CD4-positive, alpha-beta T cell treated with Interleukin-1 beta for 1 hour (primary cell): Measurements from ENCODE around the gene EPHA1.
"Not testable (repeated sequence)": the region's sequence is repeated elsewhere in the genome, so short reads cannot be mapped to it uniquely, and the experiment has no call there.

Source experiments
- DNase-seq, 2 donors: peaks; one replicate each; pipeline ENCODE4 v3.0.0-alpha.2; 2020 to 2022

EPHA1 gene

GRCh38 chr7:143429770-143430698 is 21.4 kb upstream of the EPHA1 start:
- no peak for DNase-seq

- no peak for DNase-seq
Measured at GRCh38 chr7:143426479-143427142, 18.0 kb upstream of the EPHA1 start.

- DNase-seq, result not testable (repeated sequence)
Measured at GRCh38 chr7:143424476-143424875, 15.8 kb upstream of the EPHA1 start.

- no peak for DNase-seq
Measured at GRCh38 chr7:143422033-143422432, 13.4 kb upstream of the EPHA1 start.

- not testable (repeated sequence) for DNase-seq
Measured at GRCh38 chr7:143420624-143421023, 12.0 kb upstream of the EPHA1 start.

- DNase-seq, result no peak
Measured at GRCh38 chr7:143419880-143420279, 11.2 kb upstream of the EPHA1 start.

GRCh38 chr7:143418681-143419458 is 10.2 kb upstream of the EPHA1 start:
- DNase-seq, result no peak

- no peak for DNase-seq
Measured at GRCh38 chr7:143417734-143418383, 9.2 kb upstream of the EPHA1 start.

GRCh38 chr7:143416565-143417149 is 8.0 kb upstream of the EPHA1 start:
- DNase-seq, result peak in 1 of 2 donors; percentile 72

GRCh38 chr7:143415742-143416397 is 7.2 kb upstream of the EPHA1 start:
- DNase-seq, result no peak

- DNase-seq, result not testable (repeated sequence)
Measured at GRCh38 chr7:143415209-143415608, 6.6 kb upstream of the EPHA1 start.

GRCh38 chr7:143413123-143413522 is 4.5 kb upstream of the EPHA1 start:
- no peak for DNase-seq

- DNase-seq, result no peak
Measured at GRCh38 chr7:143411976-143412708, 3.5 kb upstream of the EPHA1 start.

GRCh38 chr7:143410521-143411004 is 1.9 kb upstream of the EPHA1 start:
- DNase-seq, result no peak

- DNase-seq, result no peak
Measured at GRCh38 chr7:143408252-143408685, 387 bp downstream of the EPHA1 start.

- peak; percentile 49 to 57 for DNase-seq
Measured at GRCh38 chr7:143407287-143408251, 1.1 kb downstream of the EPHA1 start.

GRCh38 chr7:143406002-143406357 is 2.7 kb downstream of the EPHA1 start:
- DNase-seq, result no peak

- no peak for DNase-seq
Measured at GRCh38 chr7:143405173-143406001, 3.3 kb downstream of the EPHA1 start.

- not testable (repeated sequence) for DNase-seq
Measured at GRCh38 chr7:143402233-143402632, 6.4 kb downstream of the EPHA1 start.
